Epidermal melanocyte (primary cell): ENCODE measurements around the gene MEOX1.
"Not testable (repeated sequence)": the region's sequence is repeated elsewhere in the genome, so short reads cannot be mapped to it uniquely, and the experiment has no call there.

Source experiments
- DNase-seq: peaks from one replicate; pipeline ENCODE4 v3.0.0; 2011; ENCODE audit warnings: low spot score; ENCODE audit not compliant: insufficient read length

Gene MEOX1

GRCh38 chr17:43618276-43618675, 43.4 kb downstream of the MEOX1 start:
- DNase-seq, result no peak

GRCh38 chr17:43616852-43617251, 44.9 kb downstream of the MEOX1 start:
- DNase-seq, result no peak

GRCh38 chr17:43616421-43616820, 45.3 kb downstream of the MEOX1 start:
- DNase-seq, result no peak

- no peak for DNase-seq
Measured at GRCh38 chr17:43616029-43616351, 45.7 kb downstream of the MEOX1 start.

- no peak for DNase-seq
Measured at GRCh38 chr17:43615330-43616028, 46.2 kb downstream of the MEOX1 start.

- no peak for DNase-seq
Measured at GRCh38 chr17:43614561-43614960, 47.2 kb downstream of the MEOX1 start.

GRCh38 chr17:43613917-43614316, 47.8 kb downstream of the MEOX1 start:
- no peak for DNase-seq

- DNase-seq, result no peak
Measured at GRCh38 chr17:43612515-43612914, 49.2 kb downstream of the MEOX1 start.

- DNase-seq, result no peak
Measured at GRCh38 chr17:43611230-43611969, 50.3 kb downstream of the MEOX1 start.

- no peak for DNase-seq
Measured at GRCh38 chr17:43609613-43610385, 51.9 kb downstream of the MEOX1 start.

- no peak for DNase-seq
Measured at GRCh38 chr17:43608313-43608712, 53.4 kb downstream of the MEOX1 start.

GRCh38 chr17:43604549-43604948, 57.2 kb downstream of the MEOX1 start:
- no peak for DNase-seq

GRCh38 chr17:43603321-43603720, 58.4 kb downstream of the MEOX1 start:
- no peak for DNase-seq

GRCh38 chr17:43602556-43602955, 59.2 kb downstream of the MEOX1 start:
- DNase-seq, result not testable (repeated sequence)

GRCh38 chr17:43601280-43602039, 60.3 kb downstream of the MEOX1 start:
- DNase-seq, result peak; percentile 10

- peak; percentile 57 for DNase-seq
Measured at GRCh38 chr17:43599835-43600234, 61.9 kb downstream of the MEOX1 start.

GRCh38 chr17:43599046-43599395, 62.7 kb downstream of the MEOX1 start:
- DNase-seq, result no peak

- DNase-seq, result no peak
Measured at GRCh38 chr17:43598357-43599045, 63.2 kb downstream of the MEOX1 start.

GRCh38 chr17:43597624-43598356, 63.9 kb downstream of the MEOX1 start:
- no peak for DNase-seq

GRCh38 chr17:43595466-43595865, 66.3 kb downstream of the MEOX1 start:
- no peak for DNase-seq
